ENCODE measurements around the gene STARD3NL.
"Not testable (repeated sequence)": the region's sequence is repeated elsewhere in the genome, so short reads cannot be mapped to it uniquely, and the experiment has no call there.

Gene STARD3NL

GRCh38 chr7:38215735-38216670, 38.0 kb downstream of the STARD3NL start:
- peak overlapping the region in 8 of 21 experiments; percentile 7 to 67 (median 44) for H3K27ac ChIP-seq
- H3K4me3 ChIP-seq, result no peak overlapping the region

GRCh38 chr7:38217672-38218071, 39.6 kb downstream of the STARD3NL start:
- peak overlapping the region in 8 of 21 experiments; percentile 3 to 67 (median 42) for H3K27ac ChIP-seq

DNA sequence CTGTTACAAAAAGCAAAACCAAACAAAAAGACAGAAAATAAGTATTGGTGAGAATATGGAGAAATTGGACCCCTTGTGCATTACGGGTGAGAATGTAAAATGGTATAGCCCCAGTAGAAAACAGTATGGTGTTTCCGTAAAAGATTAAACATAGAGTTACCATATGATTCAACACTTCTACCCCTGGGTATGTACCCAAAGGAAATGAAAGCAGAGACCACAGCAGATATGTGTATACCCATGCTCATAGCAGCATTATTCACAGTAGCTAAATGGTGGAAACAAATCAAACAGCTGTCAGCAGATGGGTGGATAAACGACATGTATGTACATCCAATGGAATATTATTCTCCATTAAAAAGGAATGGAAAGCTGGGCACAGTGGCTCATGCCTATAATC, 42.4 kb downstream of the STARD3NL start:
- peak overlapping the region in 5 of 21 experiments; percentile 2 to 67 (median 4) for H3K27ac ChIP-seq
- H3K4me3 ChIP-seq, result no peak overlapping the region

More at GRCh38 chr7:38217672-38218071, 39.6 kb downstream of the STARD3NL start:
- H3K4me3 ChIP-seq, result no peak overlapping the region

DNA sequence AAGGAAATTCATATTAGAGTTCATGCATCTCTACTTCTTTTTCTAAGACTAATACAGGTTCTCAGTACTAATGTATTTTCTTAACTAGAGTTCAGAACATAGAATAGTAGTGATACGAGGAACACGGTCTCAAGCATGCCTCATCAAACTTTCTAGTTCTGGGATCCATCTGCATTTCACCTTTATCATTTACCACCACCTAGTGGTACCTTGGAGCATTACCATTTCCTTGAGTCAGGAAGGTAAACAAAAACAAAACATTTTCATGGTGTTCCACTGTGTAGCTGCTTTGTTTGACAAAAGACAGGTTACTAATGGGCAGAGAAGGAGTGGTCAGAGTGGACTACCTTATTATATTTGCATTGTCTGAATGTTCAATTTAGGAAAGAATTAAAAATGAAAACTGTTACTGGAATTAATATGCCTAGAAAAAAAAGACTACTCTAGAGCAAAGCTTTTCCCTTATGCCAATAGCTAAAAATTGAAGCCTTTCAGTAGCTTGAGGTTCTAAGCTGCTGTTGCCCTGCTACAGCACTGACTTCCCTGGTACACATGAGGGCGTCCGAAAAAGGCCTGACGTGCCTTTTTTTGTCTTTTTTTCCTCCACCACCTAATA, 44.5 kb downstream of the STARD3NL start:
- Histone ChIP-seq H3K4me3 (no peak overlapping the region), H3K27ac (peak overlapping the region in 4 of 21 experiments; percentile 18 to 67 (median 30))

DNA sequence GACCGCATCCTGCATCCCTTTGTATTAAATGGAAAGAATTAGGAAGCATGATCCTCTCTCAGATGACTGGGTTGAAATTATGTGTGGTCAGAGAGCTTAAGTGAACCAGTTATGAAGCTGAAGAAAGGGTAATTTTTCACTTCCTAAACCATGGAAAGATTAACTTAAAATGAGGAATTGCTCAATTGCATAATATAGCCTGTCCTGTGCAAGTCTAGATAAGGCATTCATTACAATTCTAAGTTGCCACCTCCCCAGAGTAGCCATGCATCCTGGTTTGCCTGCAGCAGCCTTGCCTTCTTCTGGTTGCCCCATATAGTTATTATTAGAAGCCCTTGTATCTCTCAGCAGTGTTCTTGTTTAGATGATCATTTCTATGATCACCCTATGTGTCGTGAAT, 45.3 kb downstream of the STARD3NL start:
- H3K4me3 ChIP-seq, result no peak overlapping the region
- peak overlapping the region in 1 of 21 experiments; percentile 2 for H3K27ac ChIP-seq

GRCh38 chr7:38224392-38224791, 46.3 kb downstream of the STARD3NL start:
- H3K4me3 ChIP-seq, result no peak overlapping the region
- H3K27ac ChIP-seq, result no peak overlapping the region

DNA sequence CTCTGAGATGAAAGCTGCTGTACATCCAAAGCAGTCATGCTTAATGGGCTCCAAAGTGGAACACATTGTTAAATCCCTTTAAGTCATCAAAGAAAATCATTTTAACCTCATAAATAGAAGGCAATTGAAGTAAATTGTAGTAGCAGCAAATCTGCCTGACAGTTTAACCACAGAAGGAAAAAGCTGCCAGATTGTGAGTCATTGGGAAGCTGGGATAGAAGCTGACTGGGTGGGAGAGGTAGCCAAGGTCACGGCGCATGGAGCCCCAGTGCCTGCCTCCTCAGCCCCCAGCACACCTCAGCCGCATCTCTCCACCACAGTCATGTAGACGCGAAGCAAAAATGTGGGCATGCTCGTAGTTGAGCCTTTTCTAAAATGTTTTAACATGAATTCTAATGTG, 51.3 kb downstream of the STARD3NL start:
- peak overlapping the region in 2 of 21 experiments; percentile 26 to 36 for H3K27ac ChIP-seq
- no peak overlapping the region for H3K4me3 ChIP-seq

- H3K4me3 ChIP-seq, result no peak overlapping the region
Observed at GRCh38 chr7:38229884-38230642, 52.0 kb downstream of the STARD3NL start.

GRCh38 chr7:38232502-38233366, 54.7 kb downstream of the STARD3NL start:
- Histone ChIP-seq H3K4me3 (no peak overlapping the region), H3K27ac (peak overlapping the region in 8 of 21 experiments; percentile 4 to 64 (median 32))

More at GRCh38 chr7:38229884-38230642, 52.0 kb downstream of the STARD3NL start:
- peak overlapping the region in 1 of 21 experiments; percentile 64 for H3K27ac ChIP-seq

- not testable (repeated sequence) for H3K4me3 ChIP-seq
- H3K27ac ChIP-seq, result peak overlapping the region in 1 of 21 experiments; percentile 64
Observed at GRCh38 chr7:38234759-38235158, 56.7 kb downstream of the STARD3NL start.

GRCh38 chr7:38235606-38236005, 57.6 kb downstream of the STARD3NL start:
- H3K27ac ChIP-seq, result peak overlapping the region in 1 of 21 experiments; percentile 64
- H3K4me3 ChIP-seq, result no peak overlapping the region

DNA sequence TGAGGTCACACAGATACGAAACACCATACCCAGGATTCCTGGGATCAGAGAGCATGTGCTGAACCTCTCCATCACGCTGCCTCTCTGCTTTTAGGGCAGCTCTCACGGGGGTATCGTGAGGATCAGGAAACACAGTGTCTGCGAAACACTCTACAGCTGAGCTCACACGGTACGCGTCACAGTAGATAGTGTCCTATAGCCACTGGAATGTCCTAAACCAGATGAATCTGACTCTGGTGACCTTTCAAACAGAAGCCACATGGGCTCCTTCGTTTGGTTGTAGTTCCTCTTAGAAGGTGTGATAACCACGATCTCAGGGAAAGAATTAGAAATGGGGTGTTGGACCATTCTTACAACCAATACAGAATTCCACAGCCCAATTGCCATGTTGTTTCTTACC, 61.1 kb downstream of the STARD3NL start:
- H3K27ac ChIP-seq, H3K4me3 ChIP-seq: not testable (repeated sequence)

- Histone ChIP-seq H3K4me3 (no peak overlapping the region), H3K27ac (no peak overlapping the region)
Observed at GRCh38 chr7:38241071-38241470, 63.0 kb downstream of the STARD3NL start.

DNA sequence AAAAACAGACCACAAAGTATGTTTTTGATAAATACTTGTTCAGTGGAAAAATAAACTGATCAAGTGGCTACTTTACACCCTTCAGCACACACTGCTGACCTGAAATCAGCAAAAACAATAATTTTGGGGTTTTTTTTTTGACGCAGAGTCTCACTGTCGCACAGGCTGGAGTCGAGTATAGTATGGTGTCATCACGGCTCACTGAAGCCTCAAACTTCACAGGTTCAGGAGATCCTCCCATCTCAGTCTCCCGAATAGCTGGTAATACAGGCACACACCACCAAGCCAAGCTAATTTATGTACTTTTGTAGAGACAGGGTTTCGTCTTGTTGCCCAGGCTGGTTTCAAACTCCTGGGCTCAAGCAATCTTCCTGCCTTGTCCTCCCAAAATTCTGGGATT, 64.8 kb downstream of the STARD3NL start:
- Histone ChIP-seq H3K4me3 (no peak overlapping the region), H3K27ac (no peak overlapping the region)

DNA sequence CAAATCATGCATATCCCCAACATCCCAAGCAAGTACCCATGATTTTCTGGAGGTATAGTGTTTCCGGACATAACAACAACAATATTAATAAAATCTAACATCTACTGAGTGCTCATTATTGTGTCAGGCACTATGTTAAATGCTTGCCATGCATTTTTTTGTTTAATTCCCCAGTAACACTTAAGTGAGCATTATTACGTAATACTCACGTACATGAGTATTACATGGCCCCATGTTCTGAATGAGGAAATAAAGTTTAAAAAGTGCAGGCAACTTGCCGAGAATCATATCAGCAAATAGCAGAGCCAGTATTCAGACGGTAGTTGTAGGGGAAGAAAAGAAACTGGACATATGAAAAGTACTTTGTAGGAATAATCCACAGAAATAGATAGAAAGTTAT, 65.3 kb downstream of the STARD3NL start:
- not testable (repeated sequence) for H3K4me3 ChIP-seq, H3K27ac ChIP-seq

DNA sequence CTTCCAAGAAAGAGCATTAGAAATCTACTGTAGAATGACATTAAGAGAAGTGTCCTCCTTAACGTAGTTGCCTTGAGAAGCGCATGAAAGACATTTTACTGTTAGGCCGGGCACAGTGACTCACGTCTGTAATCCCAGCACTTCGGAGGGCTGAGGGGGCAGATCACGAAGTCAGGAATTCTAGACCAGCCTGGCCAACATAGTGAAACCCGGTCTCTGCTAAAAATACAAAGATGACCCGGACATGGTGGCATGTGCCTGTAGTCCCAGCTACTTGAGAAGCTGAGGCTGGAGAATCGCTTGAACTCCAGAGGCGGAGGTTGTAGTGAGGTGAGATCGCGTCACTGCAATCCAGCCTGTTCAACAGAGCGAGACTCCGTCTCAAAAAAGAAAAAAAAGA, 66.5 kb downstream of the STARD3NL start:
- Histone ChIP-seq H3K4me3 (no peak overlapping the region), H3K27ac (no peak overlapping the region)

GRCh38 chr7:38245409-38245977, 67.4 kb downstream of the STARD3NL start:
- no peak overlapping the region for H3K27ac ChIP-seq
- H3K4me3 ChIP-seq, result no peak overlapping the region

DNA sequence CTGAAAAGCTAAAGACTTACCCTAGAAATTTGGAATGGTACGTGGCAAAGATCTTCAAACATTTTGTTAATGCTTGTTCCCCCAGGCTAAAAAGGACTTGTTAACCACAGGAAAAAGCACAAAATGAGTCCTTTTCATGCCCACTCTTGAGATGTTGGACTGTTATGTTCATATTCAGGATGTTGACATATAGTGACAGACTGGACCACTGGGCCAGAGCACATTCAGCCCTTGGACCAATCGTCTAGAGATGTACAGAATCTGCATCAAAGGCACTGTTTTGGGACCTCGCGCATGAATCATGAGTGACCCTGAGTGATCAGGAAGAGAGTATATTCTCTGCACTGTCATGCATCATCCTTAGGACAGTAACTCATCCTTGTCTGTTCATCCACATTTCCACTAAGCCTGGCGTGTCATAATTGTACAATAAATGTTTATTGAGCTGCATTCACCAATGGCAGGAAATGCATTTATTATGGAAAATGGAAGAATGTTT, 70.1 kb downstream of the STARD3NL start:
- H3K4me3 ChIP-seq, result no peak overlapping the region
- no peak overlapping the region for H3K27ac ChIP-seq

GRCh38 chr7:38249849-38250248, 71.8 kb downstream of the STARD3NL start:
- H3K4me3 ChIP-seq, H3K27ac ChIP-seq: not testable (repeated sequence)
